Activated CD4-positive, alpha-beta T cell treated with anti-CD3 and anti-CD28 coated beads, Interleukin-2, amount 10 ng/mL, durations not matched to agents 24 days and 14 days (primary cell): ENCODE data around the gene NXPH2. TPM values are rescaled to one million over a fixed set of nuclear protein-coding genes. Genes with fewer than 3 reads are reported as not detected.

ENCODE experiments used
- DNase-seq: peaks from one replicate; pipeline ENCODE4 v3.0.0; 2022
- H3K27ac Mint-ChIP-seq: one replicate; pipeline ENCODE4 v1.8.0; 2022; ENCODE audit warnings: mild to moderate bottlenecking, mixed read lengths
- H3K27me3 Mint-ChIP-seq: one replicate; pipeline ENCODE4 v1.8.0; 2022; ENCODE audit warnings: mixed read lengths
- H3K36me3 Mint-ChIP-seq: one replicate; pipeline ENCODE4 v1.8.0; 2022; ENCODE audit warnings: low read depth, mild to moderate bottlenecking, mixed read lengths
- H3K4me1 Mint-ChIP-seq: one replicate; pipeline ENCODE4 v1.8.0; 2021; ENCODE audit warnings: mixed read lengths
- H3K4me3 Mint-ChIP-seq: one replicate; pipeline ENCODE4 v1.8.0; 2022; ENCODE audit warnings: mild to moderate bottlenecking, moderate library complexity, mixed read lengths
- H3K9me3 Mint-ChIP-seq: one replicate; pipeline ENCODE4 v1.8.0; 2021; ENCODE audit warnings: mixed read lengths
- intact Hi-C: fragments of 100-400 bp; cut with micrococcal nuclease; formaldehyde crosslinking; loops from one replicate; pipeline ENCODE4 v1.15.1; 2023
- total RNA-seq: library from RNA; stranded (reverse); gene quantifications from 2 replicates; pipeline ENCODE4 v1.2.3, GENCODE V29; 2022

The NXPH2 gene
- total RNA-seq, 1 donor from 2014 or later: not detected

- H3K27ac Mint-ChIP-seq: no peak overlapping the region
- no peaks in the 10 kb centered on the region for H3K27me3 Mint-ChIP-seq
- no peaks in the 10 kb centered on the region for H3K9me3 Mint-ChIP-seq
- no peak for DNase-seq
- H3K4me1 Mint-ChIP-seq: no peaks in the 10 kb centered on the region
- no peak overlapping the region for H3K4me3 Mint-ChIP-seq
- intact Hi-C loops: no loop called here
- no peaks in the 10 kb centered on the region for H3K36me3 Mint-ChIP-seq
These were observed 67.8 kb downstream of the NXPH2 start for GRCh38 chr2:138712212-138712979.

GRCh38 chr2:138711812-138712211 is 68.4 kb downstream of the NXPH2 start:
- intact Hi-C loops: no loop called here
- no peak for DNase-seq
- no peaks in the 10 kb centered on the region for H3K4me1 Mint-ChIP-seq
- H3K9me3 Mint-ChIP-seq: no peaks in the 10 kb centered on the region
- no peaks in the 10 kb centered on the region for H3K36me3 Mint-ChIP-seq
- no peak overlapping the region for H3K27ac Mint-ChIP-seq
- no peak overlapping the region for H3K4me3 Mint-ChIP-seq
- no peaks in the 10 kb centered on the region for H3K27me3 Mint-ChIP-seq

- Mint-ChIP-seq H3K36me3 (no peaks in the 10 kb centered on the region), H3K4me1 (no peaks in the 10 kb centered on the region), H3K27me3 (no peaks in the 10 kb centered on the region), H3K9me3 (no peaks in the 10 kb centered on the region), H3K4me3 (no peak overlapping the region), H3K27ac (no peak overlapping the region)
- DNase-seq: no peak
- intact Hi-C loops: no loop called here
These were observed 71.4 kb downstream of the NXPH2 start for GRCh38 chr2:138708682-138709241.

- no peak overlapping the region for H3K27ac Mint-ChIP-seq
- H3K36me3 Mint-ChIP-seq: no peaks in the 10 kb centered on the region
These were observed 72.7 kb downstream of the NXPH2 start for GRCh38 chr2:138707392-138708074.

GRCh38 chr2:138703242-138703641 is 76.9 kb downstream of the NXPH2 start:
- Mint-ChIP-seq H3K9me3 (no peaks in the 10 kb centered on the region), H3K4me1 (no peaks in the 10 kb centered on the region)

More at GRCh38 chr2:138707392-138708074, 72.7 kb downstream of the NXPH2 start:
- no peak for DNase-seq
- Mint-ChIP-seq H3K4me3 (no peak overlapping the region), H3K4me1 (no peaks in the 10 kb centered on the region), H3K27me3 (no peaks in the 10 kb centered on the region), H3K9me3 (no peaks in the 10 kb centered on the region)
- intact Hi-C loops: no loop called here

GRCh38 chr2:138700716-138701115 is 79.5 kb downstream of the NXPH2 start:
- no peaks in the 10 kb centered on the region for H3K4me1 Mint-ChIP-seq
- no peaks in the 10 kb centered on the region for H3K36me3 Mint-ChIP-seq
- H3K4me3 Mint-ChIP-seq: no peak overlapping the region
- DNase-seq: no peak
- no peak overlapping the region for H3K27ac Mint-ChIP-seq
- intact Hi-C loops: no loop called here
- no peaks in the 10 kb centered on the region for H3K27me3 Mint-ChIP-seq
- H3K9me3 Mint-ChIP-seq: no peaks in the 10 kb centered on the region

More at GRCh38 chr2:138703242-138703641, 76.9 kb downstream of the NXPH2 start:
- Mint-ChIP-seq H3K4me3 (no peak overlapping the region), H3K27me3 (no peaks in the 10 kb centered on the region), H3K27ac (no peak overlapping the region), H3K36me3 (no peaks in the 10 kb centered on the region)
- no peak for DNase-seq
- intact Hi-C loops: no loop called here

GRCh38 chr2:138699421-138699820 is 80.8 kb downstream of the NXPH2 start:
- H3K36me3 Mint-ChIP-seq: no peaks in the 10 kb centered on the region
- H3K4me1 Mint-ChIP-seq: no peaks in the 10 kb centered on the region
- DNase-seq: no peak
- no peak overlapping the region for H3K27ac Mint-ChIP-seq
- intact Hi-C loops: no loop called here
- H3K27me3 Mint-ChIP-seq: no peaks in the 10 kb centered on the region
- H3K9me3 Mint-ChIP-seq: no peaks in the 10 kb centered on the region
- H3K4me3 Mint-ChIP-seq: no peak overlapping the region

GRCh38 chr2:138698428-138698827 is 81.8 kb downstream of the NXPH2 start:
- H3K27ac Mint-ChIP-seq: no peak overlapping the region
- H3K9me3 Mint-ChIP-seq: no peaks in the 10 kb centered on the region
- no peaks in the 10 kb centered on the region for H3K36me3 Mint-ChIP-seq
- H3K27me3 Mint-ChIP-seq: no peaks in the 10 kb centered on the region
- no peak for DNase-seq
- no peak overlapping the region for H3K4me3 Mint-ChIP-seq
- H3K4me1 Mint-ChIP-seq: no peaks in the 10 kb centered on the region
- intact Hi-C loops: no loop called here

GRCh38 chr2:138691667-138692066 is 88.5 kb downstream of the NXPH2 start:
- H3K27ac Mint-ChIP-seq: no peak overlapping the region

GRCh38 chr2:138689705-138690104 is 90.5 kb downstream of the NXPH2 start:
- Mint-ChIP-seq H3K9me3 (peaks cover 8% of the 10 kb centered on the region), H3K4me3 (no peak overlapping the region), H3K36me3 (no peaks in the 10 kb centered on the region), H3K4me1 (peaks cover 8% of the 10 kb centered on the region), H3K27ac (no peak overlapping the region), H3K27me3 (no peaks in the 10 kb centered on the region)
- intact Hi-C loops: no loop called here
- peak; percentile 58 for DNase-seq

More at GRCh38 chr2:138691667-138692066, 88.5 kb downstream of the NXPH2 start:
- no peaks in the 10 kb centered on the region for H3K27me3 Mint-ChIP-seq
- H3K4me1 Mint-ChIP-seq: peaks cover 8% of the 10 kb centered on the region
- DNase-seq: no peak
- peaks cover 8% of the 10 kb centered on the region for H3K9me3 Mint-ChIP-seq
- intact Hi-C loops: no loop called here
- no peak overlapping the region for H3K4me3 Mint-ChIP-seq
- H3K36me3 Mint-ChIP-seq: no peaks in the 10 kb centered on the region

- peaks cover 2% of the 10 kb centered on the region for H3K27me3 Mint-ChIP-seq
- no peaks in the 10 kb centered on the region for H3K4me1 Mint-ChIP-seq
- no peak overlapping the region for H3K4me3 Mint-ChIP-seq
- no peaks in the 10 kb centered on the region for H3K9me3 Mint-ChIP-seq
- no peak overlapping the region for H3K27ac Mint-ChIP-seq
- no peak for DNase-seq
- H3K36me3 Mint-ChIP-seq: no peaks in the 10 kb centered on the region
- intact Hi-C loops: no loop called here
These were observed 98.0 kb downstream of the NXPH2 start for GRCh38 chr2:138682163-138682562.

GRCh38 chr2:138677221-138677620 is 103.0 kb downstream of the NXPH2 start:
- no peak for DNase-seq
- Mint-ChIP-seq H3K36me3 (no peaks in the 10 kb centered on the region), H3K9me3 (no peaks in the 10 kb centered on the region), H3K4me3 (no peak overlapping the region), H3K4me1 (no peaks in the 10 kb centered on the region), H3K27ac (no peak overlapping the region), H3K27me3 (no peaks in the 10 kb centered on the region)
- intact Hi-C loops: no loop called here

- no peaks in the 10 kb centered on the region for H3K27me3 Mint-ChIP-seq
- no peaks in the 10 kb centered on the region for H3K9me3 Mint-ChIP-seq
- no peaks in the 10 kb centered on the region for H3K36me3 Mint-ChIP-seq
- DNase-seq: no peak
- no peak overlapping the region for H3K4me3 Mint-ChIP-seq
- intact Hi-C loops: no loop called here
- no peak overlapping the region for H3K27ac Mint-ChIP-seq
- H3K4me1 Mint-ChIP-seq: no peaks in the 10 kb centered on the region
These were observed 103.6 kb downstream of the NXPH2 start for GRCh38 chr2:138676619-138677021.

- H3K36me3 Mint-ChIP-seq: no peaks in the 10 kb centered on the region
- H3K27ac Mint-ChIP-seq: no peak overlapping the region
- no peaks in the 10 kb centered on the region for H3K27me3 Mint-ChIP-seq
- no peak for DNase-seq
- intact Hi-C loops: no loop called here
- H3K9me3 Mint-ChIP-seq: no peaks in the 10 kb centered on the region
- H3K4me1 Mint-ChIP-seq: no peaks in the 10 kb centered on the region
- no peak overlapping the region for H3K4me3 Mint-ChIP-seq
These were observed 108.6 kb downstream of the NXPH2 start for GRCh38 chr2:138671566-138671965.
